Measurements from ENCODE around the gene DIPK1B. TPM values are rescaled to one million over a fixed set of nuclear protein-coding genes. Genes with fewer than 3 reads are reported as not detected.
"Not testable (repeated sequence)": the region's sequence is repeated elsewhere in the genome, so short reads cannot be mapped to it uniquely, and the experiment has no call there.

Gene DIPK1B
- total RNA-seq, 2 donors from 2014 or later: 4.8 to 6.9 TPM

DNA sequence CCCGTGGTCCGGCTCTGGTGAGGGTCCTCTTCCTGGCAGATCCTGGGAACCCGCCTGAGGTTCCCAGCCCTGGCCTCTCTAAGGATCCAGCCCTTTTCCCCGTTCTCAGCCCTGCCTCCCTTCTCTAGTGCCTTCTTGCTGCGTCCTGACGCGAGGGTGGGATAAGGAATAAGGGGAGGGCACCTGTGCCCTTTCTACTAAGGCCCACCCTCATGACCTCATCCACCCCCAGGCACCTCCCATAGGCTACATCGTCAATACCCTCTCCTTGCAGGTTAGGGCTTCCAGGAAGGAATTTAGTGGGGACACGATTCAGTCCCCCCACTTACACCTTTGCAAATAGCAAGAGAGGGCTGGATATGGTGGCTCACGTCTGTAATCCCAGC lies 10.7 kb upstream of the DIPK1B start:
- Histone ChIP-seq H3K9me3 (no peaks in the 10 kb centered on the region), H3K4me3 (no peak overlapping the region), H3K27ac (no peak overlapping the region), H3K4me1 (ENCODE audit: control insufficient read depth in 1 of 2, low read depth in 2 of 2) (no peaks in the 10 kb centered on the region), H3K27me3 (replicated peaks; ENCODE audit: insufficient read depth) (no peaks in the 10 kb centered on the region), H3K36me3 (no peaks in the 10 kb centered on the region)
- ATAC-seq (ENCODE audit: insufficient number of reproducible peaks, low FRiP score, low read depth) (no peak), DNase-seq (ENCODE audit: low spot score) (no peak)
- TF ChIP-seq, protein P1, sequence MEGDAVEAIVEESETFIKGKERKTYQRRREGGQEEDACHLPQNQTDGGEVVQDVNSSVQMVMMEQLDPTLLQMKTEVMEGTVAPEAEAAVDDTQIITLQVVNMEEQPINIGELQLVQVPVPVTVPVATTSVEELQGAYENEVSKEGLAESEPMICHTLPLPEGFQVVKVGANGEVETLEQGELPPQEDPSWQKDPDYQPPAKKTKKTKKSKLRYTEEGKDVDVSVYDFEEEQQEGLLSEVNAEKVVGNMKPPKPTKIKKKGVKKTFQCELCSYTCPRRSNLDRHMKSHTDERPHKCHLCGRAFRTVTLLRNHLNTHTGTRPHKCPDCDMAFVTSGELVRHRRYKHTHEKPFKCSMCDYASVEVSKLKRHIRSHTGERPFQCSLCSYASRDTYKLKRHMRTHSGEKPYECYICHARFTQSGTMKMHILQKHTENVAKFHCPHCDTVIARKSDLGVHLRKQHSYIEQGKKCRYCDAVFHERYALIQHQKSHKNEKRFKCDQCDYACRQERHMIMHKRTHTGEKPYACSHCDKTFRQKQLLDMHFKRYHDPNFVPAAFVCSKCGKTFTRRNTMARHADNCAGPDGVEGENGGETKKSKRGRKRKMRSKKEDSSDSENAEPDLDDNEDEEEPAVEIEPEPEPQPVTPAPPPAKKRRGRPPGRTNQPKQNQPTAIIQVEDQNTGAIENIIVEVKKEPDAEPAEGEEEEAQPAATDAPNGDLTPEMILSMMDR (IDR thresholded peaks at IDR 0.05): no peak

DNA sequence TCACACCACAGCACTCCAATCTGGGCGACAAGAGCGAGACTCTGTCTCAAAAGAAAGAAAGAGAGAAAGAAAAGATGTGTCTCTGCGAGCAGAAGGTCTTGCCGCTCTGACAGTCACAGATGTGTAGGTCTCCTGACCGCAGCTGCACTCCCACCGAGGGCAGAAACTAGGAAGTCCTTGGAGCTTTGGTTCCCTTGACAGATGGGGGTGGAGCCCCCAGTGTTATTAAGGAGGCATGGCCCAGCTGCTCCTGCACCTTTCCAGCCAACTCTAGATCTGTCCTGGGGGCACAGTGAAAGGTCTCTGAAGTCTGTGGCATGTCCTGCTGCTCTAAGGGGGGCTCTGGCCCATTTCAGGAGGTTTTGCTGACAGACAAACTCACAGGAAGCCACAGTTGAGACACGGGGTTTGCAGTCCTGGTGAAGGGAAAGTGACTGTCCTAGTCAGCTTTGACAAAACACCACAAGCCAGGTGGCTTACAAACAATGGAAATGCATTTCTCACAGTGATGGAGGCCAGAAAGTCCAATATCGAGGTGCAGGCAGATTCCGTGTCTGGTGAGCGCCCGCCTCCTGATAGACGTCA lies 9.0 kb upstream of the DIPK1B start:
- Histone ChIP-seq H3K9me3 (no peaks in the 10 kb centered on the region), H3K4me1 (ENCODE audit: control insufficient read depth in 1 of 2, low read depth in 2 of 2) (no peaks in the 10 kb centered on the region), H3K4me3 (no peak overlapping the region), H3K36me3 (no peaks in the 10 kb centered on the region), H3K27me3 (replicated peaks; ENCODE audit: insufficient read depth) (no peaks in the 10 kb centered on the region), H3K27ac (no peak overlapping the region)
- ATAC-seq (ENCODE audit: insufficient number of reproducible peaks, low FRiP score, low read depth) (no peak), DNase-seq (ENCODE audit: low spot score) (no peak)
- TF ChIP-seq, protein P1 (IDR thresholded peaks at IDR 0.05): no peak

DNA sequence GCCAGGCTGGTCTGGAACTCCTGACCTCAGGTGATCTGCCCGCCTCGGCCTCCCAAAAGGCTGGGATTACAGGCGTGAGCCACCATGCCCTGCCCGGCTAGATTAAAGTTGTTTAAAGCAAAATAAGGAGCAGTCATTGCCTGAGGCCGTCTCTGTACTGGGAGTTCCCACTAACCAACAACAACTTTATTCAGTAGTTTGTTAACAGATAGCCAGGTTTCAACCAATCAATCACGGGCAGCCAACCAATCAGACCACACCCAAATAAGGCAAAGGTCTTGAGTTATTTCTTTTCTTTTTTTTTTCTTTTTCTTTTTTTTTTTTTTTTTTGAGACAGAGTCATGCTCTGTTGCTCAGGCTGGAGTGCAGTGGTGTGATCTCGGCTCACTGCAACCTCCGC lies 7.6 kb upstream of the DIPK1B start:
- H3K36me3 ChIP-seq; ATAC-seq (ENCODE audit: insufficient number of reproducible peaks, low FRiP score, low read depth); DNase-seq (ENCODE audit: low spot score): not testable (repeated sequence)

DNA sequence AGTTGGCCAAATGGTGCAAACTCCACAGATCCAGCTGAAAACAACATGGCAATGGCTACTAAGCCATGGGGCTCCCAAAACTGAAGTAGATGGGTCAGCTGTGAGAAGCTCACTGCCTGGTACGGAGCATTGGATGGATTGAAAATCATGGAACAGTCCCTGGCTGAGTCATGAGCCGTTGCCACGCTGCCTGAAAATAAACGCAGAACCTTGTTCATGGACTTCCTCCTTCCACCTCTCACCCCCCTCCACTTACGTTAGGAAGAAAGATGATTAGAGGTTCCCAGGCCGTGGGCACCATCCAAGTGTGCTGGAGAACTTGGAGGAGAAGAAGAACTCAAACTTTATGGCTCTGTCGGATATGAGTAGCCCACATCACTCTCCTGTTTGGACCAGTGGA lies 6.8 kb upstream of the DIPK1B start:
- no peak for ATAC-seq (ENCODE audit: insufficient number of reproducible peaks, low FRiP score, low read depth)
- Histone ChIP-seq H3K27me3 (replicated peaks; ENCODE audit: insufficient read depth) (no peaks in the 10 kb centered on the region), H3K9me3 (no peaks in the 10 kb centered on the region)

More for the DNA sequence above, 7.6 kb upstream of the DIPK1B start:
- H3K4me1 ChIP-seq (ENCODE audit: control insufficient read depth in 1 of 2, low read depth in 2 of 2); H3K4me3 ChIP-seq; H3K27ac ChIP-seq; H3K27me3 ChIP-seq (replicated peaks; ENCODE audit: insufficient read depth); H3K9me3 ChIP-seq: not testable (repeated sequence)

DNA sequence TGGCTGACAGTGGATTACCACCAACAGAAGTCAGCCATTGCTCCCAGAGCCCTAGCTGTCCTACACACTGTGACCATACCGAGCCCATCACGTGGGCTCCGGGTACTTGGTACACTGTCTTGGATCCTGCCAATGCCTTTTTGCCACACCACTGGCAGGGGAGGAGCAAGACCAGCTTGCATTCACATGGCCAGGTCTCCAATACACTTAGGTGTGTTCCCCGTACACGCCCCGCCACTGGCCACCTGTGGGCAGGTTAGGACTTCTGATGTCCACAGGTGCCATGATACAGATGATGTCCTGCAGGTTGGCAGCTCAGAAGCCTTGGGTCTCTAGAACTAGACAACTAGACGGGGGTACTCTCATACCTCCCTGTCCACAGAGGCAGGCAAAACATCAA lies 5.4 kb upstream of the DIPK1B start:
- H3K36me3 ChIP-seq: no peaks in the 10 kb centered on the region

More for the DNA sequence above, 6.8 kb upstream of the DIPK1B start:
- H3K4me3 ChIP-seq: no peak overlapping the region
- H3K36me3 ChIP-seq: no peaks in the 10 kb centered on the region
- H3K4me1 ChIP-seq (ENCODE audit: control insufficient read depth in 1 of 2, low read depth in 2 of 2): no peaks in the 10 kb centered on the region
- TF ChIP-seq, protein P1 (IDR thresholded peaks at IDR 0.05): no peak
- no peak overlapping the region for H3K27ac ChIP-seq
- DNase-seq (ENCODE audit: low spot score): no peak

More for the DNA sequence above, 5.4 kb upstream of the DIPK1B start:
- ATAC-seq (ENCODE audit: insufficient number of reproducible peaks, low FRiP score, low read depth) (no peak), DNase-seq (ENCODE audit: low spot score) (no peak)
- Histone ChIP-seq H3K27ac (no peak overlapping the region), H3K9me3 (no peaks in the 10 kb centered on the region), H3K4me3 (no peak overlapping the region), H3K4me1 (ENCODE audit: control insufficient read depth in 1 of 2, low read depth in 2 of 2) (peaks cover 4 to 5% of the 10 kb centered on the region in 2 donors), H3K27me3 (replicated peaks; ENCODE audit: insufficient read depth) (no peaks in the 10 kb centered on the region)
- TF ChIP-seq, protein P1 (IDR thresholded peaks at IDR 0.05): no peak

All from thoracic aorta (tissue), 2 donors.